ENCODE measurements around the gene AXIN2.

DNA sequence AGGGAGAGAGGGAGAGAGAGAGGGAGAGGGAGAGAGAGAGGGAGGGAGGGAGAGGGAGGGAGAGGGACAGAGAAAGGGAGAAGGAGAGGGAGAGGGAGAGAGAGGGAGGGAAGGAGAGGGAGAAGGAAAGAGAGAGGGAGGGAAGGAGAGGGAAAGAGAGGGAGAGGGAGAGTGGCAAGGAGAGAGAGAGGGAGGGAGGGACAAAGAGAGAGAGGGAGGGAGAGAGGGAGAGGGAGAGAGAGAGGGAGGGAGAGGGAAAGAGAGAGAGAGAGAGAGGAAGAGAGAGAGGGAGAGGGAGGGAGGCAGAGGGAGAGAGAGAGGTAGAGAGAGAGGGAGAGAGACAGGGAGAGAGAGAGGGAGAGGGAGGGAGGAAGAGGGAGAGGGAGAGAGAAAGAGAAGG lies 73.5 kb downstream of the AXIN2 start:
- TF ChIP-seq, protein P1, sequence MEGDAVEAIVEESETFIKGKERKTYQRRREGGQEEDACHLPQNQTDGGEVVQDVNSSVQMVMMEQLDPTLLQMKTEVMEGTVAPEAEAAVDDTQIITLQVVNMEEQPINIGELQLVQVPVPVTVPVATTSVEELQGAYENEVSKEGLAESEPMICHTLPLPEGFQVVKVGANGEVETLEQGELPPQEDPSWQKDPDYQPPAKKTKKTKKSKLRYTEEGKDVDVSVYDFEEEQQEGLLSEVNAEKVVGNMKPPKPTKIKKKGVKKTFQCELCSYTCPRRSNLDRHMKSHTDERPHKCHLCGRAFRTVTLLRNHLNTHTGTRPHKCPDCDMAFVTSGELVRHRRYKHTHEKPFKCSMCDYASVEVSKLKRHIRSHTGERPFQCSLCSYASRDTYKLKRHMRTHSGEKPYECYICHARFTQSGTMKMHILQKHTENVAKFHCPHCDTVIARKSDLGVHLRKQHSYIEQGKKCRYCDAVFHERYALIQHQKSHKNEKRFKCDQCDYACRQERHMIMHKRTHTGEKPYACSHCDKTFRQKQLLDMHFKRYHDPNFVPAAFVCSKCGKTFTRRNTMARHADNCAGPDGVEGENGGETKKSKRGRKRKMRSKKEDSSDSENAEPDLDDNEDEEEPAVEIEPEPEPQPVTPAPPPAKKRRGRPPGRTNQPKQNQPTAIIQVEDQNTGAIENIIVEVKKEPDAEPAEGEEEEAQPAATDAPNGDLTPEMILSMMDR (IDR thresholded peaks at IDR 0.05 in 4 of 5, conservative IDR thresholded peaks at IDR 0.05 in 1 of 5), result no peak
- no peak for TF ChIP-seq POLR2A (IDR thresholded peaks at IDR 0.05)
